ENCODE data around the gene RAB31.

RAB31 gene

DNA sequence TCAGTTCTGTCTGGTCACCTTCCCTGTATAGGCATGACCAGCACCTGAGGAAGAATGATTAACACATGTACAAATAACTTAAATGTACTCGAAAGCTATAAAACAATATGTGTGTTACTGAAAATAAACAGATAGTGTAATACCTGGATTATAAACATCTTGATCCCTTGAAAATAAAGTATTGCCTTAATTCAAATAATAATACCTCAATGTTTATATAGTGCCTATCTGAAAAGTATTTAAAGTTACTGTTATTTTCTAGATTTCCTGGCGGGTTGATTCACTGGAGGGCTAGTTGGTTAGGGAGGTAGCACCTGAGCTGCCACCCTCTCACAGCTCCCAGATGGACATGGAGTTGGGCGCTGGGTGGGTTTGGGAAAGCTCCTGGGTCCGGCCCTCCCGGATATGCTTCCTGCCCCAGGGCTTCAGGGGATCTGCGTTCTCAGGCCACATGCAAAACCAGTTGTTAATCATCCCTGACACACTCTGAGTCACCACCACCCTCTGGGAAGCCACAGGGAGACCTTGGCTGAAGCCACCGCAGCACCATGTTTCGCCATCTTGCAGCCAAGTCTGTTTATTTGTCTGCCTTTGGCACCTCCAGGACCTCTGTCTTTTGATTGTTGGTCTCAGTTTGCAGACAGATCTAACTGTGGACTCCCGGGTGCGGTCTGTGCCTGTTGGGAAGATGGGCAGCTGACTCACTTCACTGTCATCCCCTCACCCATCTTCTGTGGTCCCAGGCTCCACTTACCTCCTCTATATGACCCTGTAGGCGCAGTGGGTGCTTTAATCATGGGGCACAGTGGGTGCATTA, 35.3 kb downstream of the RAB31 start (continued):
- TF ChIP-seq, protein P1, sequence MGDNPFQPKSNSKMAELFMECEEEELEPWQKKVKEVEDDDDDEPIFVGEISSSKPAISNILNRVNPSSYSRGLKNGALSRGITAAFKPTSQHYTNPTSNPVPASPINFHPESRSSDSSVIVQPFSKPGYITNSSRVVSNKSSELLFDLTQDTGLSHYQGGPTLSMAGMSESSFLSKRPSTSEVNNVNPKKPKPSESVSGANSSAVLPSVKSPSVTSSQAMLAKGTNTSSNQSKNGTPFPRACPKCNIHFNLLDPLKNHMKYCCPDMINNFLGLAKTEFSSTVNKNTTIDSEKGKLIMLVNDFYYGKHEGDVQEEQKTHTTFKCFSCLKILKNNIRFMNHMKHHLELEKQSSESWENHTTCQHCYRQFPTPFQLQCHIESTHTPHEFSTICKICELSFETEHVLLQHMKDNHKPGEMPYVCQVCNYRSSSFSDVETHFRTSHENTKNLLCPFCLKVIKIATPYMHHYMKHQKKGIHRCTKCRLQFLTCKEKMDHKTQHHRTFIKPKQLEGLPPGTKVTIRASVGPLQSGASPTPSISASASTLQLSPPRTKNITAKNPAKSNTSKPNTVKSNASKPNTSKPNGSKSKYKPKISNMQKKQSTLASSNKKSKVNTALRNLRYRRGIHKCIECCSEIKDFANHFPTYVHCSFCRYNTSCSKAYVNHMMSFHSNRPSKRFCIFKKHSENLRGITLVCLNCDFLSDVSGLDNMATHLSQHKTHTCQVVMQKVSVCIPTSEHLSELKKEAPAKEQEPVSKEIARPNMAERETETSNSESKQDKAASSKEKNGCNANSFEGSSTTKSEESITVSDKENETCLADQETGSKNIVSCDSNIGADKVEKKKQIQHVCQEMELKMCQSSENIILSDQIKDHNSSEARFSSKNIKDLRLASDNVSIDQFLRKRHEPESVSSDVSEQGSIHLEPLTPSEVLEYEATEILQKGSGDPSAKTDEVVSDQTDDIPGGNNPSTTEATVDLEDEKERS (tag by site-specific recombination; IDR thresholded peaks at IDR 0.05): 0 out of 2 replicates have a peak, but pooled peaks have one; percentile 58
- TF ChIP-seq ZNF776 (tag by site-specific recombination; IDR thresholded peaks at IDR 0.05; ENCODE audit: borderline replicate concordance) (no peak), ZNF571 (tag by site-specific recombination; IDR thresholded peaks at IDR 0.05) (no peak), ZNF404 (tag by site-specific recombination; IDR thresholded peaks at IDR 0.05) (no peak), ZNF211 (tag by site-specific recombination; IDR thresholded peaks at IDR 0.05; ENCODE audit: low read depth) (no peak), ZNF324 (tag by site-specific recombination; IDR thresholded peaks at IDR 0.05) (0 out of 2 replicates have a peak, but pooled peaks have one; percentile 64), ZBTB21 (tag by site-specific recombination; IDR thresholded peaks at IDR 0.05) (no peak), ZNF518A (tag by site-specific recombination; conservative IDR thresholded peaks at IDR 0.05; ENCODE audit: low read depth) (0 out of 2 replicates have a peak, but pooled peaks have one; percentile 38), ZSCAN5A (tag by site-specific recombination; IDR thresholded peaks at IDR 0.05) (no peak), ZNF600 (tag by site-specific recombination; IDR thresholded peaks at IDR 0.05) (peak; percentile 56), YY1 (tag by site-specific recombination; IDR thresholded peaks at IDR 0.05) (peak; percentile 35; the same call in 1 of the 2 replicates), ZNF76 (tag by site-specific recombination; IDR thresholded peaks at IDR 0.05; ENCODE audit: borderline replicate concordance, low read depth) (no peak), IKZF3 (tag by site-specific recombination; IDR thresholded peaks at IDR 0.05) (peak; percentile 51; the same call in 1 of the 2 replicates), ZNF510 (tag by site-specific recombination; IDR thresholded peaks at IDR 0.05; ENCODE audit: insufficient replicate concordance) (no peak), OSR2 (tag by site-specific recombination; IDR thresholded peaks at IDR 0.05) (0 out of 2 replicates have a peak, but pooled peaks have one; percentile 8)
- TF ChIP-seq, protein P2, sequence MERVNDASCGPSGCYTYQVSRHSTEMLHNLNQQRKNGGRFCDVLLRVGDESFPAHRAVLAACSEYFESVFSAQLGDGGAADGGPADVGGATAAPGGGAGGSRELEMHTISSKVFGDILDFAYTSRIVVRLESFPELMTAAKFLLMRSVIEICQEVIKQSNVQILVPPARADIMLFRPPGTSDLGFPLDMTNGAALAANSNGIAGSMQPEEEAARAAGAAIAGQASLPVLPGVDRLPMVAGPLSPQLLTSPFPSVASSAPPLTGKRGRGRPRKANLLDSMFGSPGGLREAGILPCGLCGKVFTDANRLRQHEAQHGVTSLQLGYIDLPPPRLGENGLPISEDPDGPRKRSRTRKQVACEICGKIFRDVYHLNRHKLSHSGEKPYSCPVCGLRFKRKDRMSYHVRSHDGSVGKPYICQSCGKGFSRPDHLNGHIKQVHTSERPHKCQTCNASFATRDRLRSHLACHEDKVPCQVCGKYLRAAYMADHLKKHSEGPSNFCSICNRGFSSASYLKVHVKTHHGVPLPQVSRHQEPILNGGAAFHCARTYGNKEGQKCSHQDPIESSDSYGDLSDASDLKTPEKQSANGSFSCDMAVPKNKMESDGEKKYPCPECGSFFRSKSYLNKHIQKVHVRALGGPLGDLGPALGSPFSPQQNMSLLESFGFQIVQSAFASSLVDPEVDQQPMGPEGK (tag by site-specific recombination; IDR thresholded peaks at IDR 0.05): peak; percentile 56
- TF ChIP-seq, protein P3, sequence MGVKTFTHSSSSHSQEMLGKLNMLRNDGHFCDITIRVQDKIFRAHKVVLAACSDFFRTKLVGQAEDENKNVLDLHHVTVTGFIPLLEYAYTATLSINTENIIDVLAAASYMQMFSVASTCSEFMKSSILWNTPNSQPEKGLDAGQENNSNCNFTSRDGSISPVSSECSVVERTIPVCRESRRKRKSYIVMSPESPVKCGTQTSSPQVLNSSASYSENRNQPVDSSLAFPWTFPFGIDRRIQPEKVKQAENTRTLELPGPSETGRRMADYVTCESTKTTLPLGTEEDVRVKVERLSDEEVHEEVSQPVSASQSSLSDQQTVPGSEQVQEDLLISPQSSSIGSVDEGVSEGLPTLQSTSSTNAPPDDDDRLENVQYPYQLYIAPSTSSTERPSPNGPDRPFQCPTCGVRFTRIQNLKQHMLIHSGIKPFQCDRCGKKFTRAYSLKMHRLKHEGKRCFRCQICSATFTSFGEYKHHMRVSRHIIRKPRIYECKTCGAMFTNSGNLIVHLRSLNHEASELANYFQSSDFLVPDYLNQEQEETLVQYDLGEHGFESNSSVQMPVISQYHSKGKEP (tag by site-specific recombination; IDR thresholded peaks at IDR 0.05): no peak
- TF ChIP-seq, protein P4, sequence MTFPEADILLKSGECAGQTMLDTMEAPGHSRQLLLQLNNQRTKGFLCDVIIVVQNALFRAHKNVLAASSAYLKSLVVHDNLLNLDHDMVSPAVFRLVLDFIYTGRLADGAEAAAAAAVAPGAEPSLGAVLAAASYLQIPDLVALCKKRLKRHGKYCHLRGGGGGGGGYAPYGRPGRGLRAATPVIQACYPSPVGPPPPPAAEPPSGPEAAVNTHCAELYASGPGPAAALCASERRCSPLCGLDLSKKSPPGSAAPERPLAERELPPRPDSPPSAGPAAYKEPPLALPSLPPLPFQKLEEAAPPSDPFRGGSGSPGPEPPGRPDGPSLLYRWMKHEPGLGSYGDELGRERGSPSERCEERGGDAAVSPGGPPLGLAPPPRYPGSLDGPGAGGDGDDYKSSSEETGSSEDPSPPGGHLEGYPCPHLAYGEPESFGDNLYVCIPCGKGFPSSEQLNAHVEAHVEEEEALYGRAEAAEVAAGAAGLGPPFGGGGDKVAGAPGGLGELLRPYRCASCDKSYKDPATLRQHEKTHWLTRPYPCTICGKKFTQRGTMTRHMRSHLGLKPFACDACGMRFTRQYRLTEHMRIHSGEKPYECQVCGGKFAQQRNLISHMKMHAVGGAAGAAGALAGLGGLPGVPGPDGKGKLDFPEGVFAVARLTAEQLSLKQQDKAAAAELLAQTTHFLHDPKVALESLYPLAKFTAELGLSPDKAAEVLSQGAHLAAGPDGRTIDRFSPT (tag by site-specific recombination; IDR thresholded peaks at IDR 0.05): 0 out of 2 replicates have a peak, but pooled peaks have one; percentile 29
- TF ChIP-seq, protein P5, sequence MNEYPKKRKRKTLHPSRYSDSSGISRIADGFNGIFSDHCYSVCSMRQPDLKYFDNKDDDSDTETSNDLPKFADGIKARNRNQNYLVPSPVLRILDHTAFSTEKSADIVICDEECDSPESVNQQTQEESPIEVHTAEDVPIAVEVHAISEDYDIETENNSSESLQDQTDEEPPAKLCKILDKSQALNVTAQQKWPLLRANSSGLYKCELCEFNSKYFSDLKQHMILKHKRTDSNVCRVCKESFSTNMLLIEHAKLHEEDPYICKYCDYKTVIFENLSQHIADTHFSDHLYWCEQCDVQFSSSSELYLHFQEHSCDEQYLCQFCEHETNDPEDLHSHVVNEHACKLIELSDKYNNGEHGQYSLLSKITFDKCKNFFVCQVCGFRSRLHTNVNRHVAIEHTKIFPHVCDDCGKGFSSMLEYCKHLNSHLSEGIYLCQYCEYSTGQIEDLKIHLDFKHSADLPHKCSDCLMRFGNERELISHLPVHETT (tag by site-specific recombination; IDR thresholded peaks at IDR 0.05): 0 out of 2 replicates have a peak, but pooled peaks have one; percentile 41
